Stimulated activated CD8-positive, alpha-beta memory T cell treated with anti-CD3 and anti-CD28 coated beads, Interleukin-4, amount 100 ng/mL, for 1 hour (primary cell): ENCODE data around the gene MED13L.
"Not testable (repeated sequence)": the region's sequence is repeated elsewhere in the genome, so short reads cannot be mapped to it uniquely, and the experiment has no call there.

ENCODE experiments used
- DNase-seq, 2 donors: peaks; one replicate each; pipeline ENCODE4 v3.0.0-alpha.2; 2020; ENCODE audit warnings: low read depth in 2 of 2, low spot score in 1 of 2

Gene MED13L

DNA sequence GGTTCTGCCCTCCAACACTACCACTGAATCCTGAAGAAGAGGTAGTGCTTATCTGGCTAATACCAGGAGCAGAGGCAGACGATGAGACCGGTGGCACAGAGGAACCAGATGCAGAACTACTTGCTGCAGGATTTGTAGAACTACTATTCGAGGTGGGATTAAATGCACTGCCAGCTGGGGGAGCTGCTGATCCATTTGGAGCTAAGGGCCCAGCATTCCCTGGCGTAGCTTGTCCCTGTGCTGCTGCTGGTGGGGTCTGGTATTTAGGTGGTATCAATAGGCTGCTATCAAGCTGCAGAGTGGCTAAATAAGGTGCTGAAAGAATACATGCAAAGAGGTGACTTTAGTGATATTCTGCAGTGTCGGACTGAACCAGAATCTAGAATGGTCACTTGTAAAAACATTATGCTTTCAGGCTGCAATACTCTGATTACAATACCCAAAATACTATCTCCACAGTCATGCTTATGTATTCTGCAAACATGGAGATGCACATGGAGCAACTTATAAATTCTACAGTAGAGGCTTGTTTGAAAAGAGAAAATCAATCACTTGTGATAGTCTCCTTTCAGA is 294.2 kb downstream of the MED13L start:
- no peak for DNase-seq

GRCh38 chr12:115980339-115980738 is 297.2 kb downstream of the MED13L start:
- DNase-seq = no peak

DNA sequence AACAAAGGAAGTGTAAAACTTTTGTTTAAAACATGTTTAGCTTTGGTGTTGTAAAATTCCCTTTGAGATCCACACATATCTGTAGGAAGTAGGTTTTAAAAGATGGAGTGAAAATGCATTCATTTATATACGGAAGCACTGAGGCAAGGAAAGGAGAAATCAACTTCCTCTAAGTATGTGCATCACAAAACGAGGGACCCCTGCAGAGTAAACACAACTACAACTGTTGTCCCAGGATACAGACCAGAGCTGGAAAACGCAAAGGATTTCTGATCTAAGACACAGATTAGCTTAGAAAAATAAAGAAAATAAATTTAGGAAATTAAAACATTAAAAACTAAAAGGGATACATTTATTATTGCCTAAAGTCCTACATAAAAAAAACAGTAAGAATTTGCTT is 297.6 kb downstream of the MED13L start:
- no peak for DNase-seq

- DNase-seq = no peak
These were observed 298.1 kb downstream of the MED13L start for GRCh38 chr12:115979351-115979750.

DNA sequence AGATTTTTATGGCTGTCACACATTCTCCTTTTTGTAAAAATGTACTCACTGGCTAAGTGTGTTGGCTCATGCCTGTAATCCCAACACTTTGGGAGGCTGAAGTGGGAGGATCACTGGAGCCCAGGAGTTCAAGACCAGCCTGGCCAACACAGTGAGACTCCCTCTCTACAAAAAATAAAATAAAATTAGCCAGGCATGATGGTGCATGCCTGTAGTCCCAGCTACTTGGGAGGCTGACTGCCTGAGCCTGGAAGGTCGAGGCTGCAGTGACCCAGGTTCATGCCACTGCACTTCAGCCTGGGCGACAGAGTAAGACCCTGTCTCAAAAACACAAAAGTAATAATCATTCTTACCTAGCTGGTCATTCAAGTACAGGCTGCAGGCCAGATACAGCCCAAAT is 300.7 kb downstream of the MED13L start:
- DNase-seq = not testable (repeated sequence)

DNA sequence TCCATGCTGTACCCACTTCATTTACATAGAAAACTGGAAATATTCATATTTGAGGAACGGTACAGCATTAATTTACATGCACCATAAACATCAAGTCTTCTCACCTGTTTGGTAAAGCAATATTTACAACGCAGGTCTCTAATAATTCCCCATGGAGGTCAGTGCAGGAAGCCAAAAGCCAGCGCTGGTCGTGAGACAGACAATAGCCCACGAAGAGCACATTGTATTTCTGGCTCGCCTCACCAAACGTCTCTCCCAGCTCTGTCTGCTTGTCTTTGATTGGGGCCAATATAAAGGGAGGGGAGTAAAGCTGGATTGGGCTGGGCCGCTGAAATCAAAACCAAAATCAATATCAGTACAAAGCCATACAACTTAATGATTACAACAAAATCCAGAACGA is 302.1 kb downstream of the MED13L start:
- DNase-seq = no peak

- no peak for DNase-seq
These were observed 303.3 kb downstream of the MED13L start for GRCh38 chr12:115973968-115974724.

DNA sequence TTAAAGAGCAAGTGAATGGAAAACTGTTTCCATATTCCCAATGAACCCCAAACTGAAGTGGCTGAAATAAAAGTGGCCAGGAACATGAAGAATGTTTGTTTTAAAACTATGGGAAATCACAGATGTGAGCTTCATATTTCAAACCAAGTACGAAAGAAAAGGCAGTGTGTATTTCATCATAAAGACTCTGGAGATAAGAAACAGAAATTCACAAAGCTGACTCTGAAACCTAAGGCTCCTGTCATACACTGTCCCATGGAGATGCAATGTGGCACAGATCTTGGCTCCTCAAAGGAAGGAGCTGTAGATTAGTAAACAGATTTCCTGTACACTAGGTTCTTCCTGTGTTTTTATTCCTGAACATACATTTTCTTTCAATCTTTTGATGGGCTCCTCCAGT is 304.4 kb downstream of the MED13L start:
- no peak for DNase-seq

DNA sequence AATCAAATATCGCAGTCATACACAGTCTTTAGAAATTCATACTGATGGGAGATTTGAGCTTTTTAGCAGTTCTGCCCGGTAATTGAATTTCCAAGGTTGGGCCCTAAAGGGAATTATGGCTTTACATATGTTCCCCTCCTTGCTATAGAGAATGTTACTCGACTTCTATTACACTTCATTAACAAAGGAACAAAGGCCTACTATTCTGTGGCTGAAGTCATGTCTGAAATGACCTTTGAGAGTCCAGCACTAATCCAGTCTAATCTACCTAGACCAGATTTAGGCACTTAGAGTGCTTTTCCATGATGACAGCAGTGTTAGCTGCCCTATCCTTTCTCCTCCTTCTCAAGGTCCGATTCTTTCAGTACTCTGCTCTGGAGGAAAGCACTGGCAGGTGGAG is 305.3 kb downstream of the MED13L start:
- no peak for DNase-seq

GRCh38 chr12:115968211-115968610 is 309.3 kb downstream of the MED13L start:
- DNase-seq = no peak

DNA sequence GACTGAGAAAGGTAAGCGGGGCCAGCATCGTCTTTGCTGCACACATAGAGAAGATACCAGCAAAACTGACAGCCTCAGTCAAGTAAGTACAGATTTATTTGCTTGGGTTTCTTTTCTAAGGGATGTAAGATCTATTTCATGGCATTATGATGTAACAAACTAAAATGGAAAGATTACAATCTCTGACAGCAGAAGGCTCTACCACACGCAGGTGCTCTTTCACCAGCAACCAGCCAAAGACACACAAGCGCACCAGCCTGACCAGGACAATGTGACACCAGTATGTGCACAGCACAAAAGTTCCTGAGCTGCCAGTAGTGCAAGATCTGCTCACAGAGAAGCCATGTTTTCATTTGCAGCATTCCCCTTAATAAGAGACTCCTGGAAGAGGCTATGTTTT is 311.1 kb downstream of the MED13L start:
- no peak for DNase-seq

DNA sequence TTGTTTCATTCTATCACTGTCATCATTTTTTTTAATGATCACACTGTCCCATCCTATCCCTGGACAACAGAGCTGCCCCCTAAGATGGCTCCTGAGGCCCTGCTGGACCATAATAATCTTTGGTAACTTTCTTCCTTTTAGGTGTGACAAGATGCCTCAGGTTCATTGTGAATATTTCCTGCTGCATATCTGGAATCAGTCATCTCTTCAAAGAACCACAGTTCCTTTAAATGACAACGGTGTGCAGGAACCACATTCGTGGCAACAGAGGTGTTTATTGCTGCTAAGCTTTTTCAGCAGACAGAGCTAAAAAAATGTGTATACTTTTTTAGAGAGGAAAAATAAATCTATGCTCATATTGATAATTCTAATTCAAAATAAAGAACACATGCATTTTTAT is 312.9 kb downstream of the MED13L start:
- DNase-seq = no peak

GRCh38 chr12:115964214-115964613 is 313.3 kb downstream of the MED13L start:
- no peak for DNase-seq

GRCh38 chr12:115962216-115962615 is 315.3 kb downstream of the MED13L start:
- DNase-seq = no peak

GRCh38 chr12:115960868-115961802 is 316.4 kb downstream of the MED13L start:
- DNase-seq = no peak

DNA sequence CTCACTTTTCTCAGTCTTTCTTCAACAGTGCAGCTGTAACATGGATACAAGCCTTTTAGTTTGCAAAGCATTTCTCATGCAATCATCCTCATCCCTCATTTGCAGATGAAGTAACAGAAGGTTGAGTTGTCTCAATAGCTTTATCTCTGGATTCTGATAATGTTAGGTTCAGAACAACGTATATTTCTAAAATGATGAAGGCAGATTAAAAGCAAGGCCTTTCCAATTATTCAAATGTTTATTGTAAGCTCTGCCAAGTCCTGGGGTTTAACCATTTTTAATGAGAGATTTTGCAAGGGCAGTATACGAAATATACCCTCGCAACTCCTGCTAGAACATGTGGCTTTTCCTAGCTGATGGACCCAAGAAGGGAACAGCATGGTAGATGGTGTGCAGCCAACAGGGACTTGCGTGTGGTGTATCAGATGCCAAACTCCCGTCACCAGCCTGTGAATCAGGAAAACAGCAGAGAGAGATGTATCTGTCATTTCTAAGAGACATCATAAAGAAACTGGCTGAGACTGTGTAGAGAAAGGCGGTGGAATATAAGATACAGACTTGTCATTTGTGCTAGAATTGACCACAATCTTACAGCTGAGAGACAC is 319.7 kb downstream of the MED13L start:
- no peak for DNase-seq

DNA sequence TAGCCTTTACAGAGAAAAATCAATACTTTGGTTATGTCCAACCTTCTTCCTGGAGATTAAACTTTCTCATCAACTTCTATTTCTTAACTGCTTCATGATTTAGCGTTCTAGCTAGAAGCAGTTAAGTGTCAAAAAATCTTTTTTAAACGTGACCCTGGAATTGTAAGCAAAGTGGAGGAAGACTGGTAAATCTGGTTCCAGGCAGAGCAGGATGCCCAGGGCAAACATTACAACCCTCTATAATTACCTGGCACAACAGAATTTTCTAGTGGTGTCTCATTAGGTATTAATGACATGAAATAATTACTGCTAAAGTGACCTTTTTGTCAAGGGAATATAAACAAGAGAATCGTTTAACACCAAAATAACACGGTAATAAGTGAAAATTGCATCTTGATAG is 320.8 kb downstream of the MED13L start:
- no peak for DNase-seq

- no peak for DNase-seq
These were observed 321.3 kb downstream of the MED13L start for GRCh38 chr12:115956236-115956635.

- DNase-seq = no peak
These were observed 324.0 kb downstream of the MED13L start for GRCh38 chr12:115953450-115953849.

- DNase-seq = no peak
These were observed 324.5 kb downstream of the MED13L start for GRCh38 chr12:115953031-115953430.

- DNase-seq = no peak
These were observed 326.5 kb downstream of the MED13L start for GRCh38 chr12:115950959-115951358.

GRCh38 chr12:115949675-115950074 is 327.8 kb downstream of the MED13L start:
- no peak for DNase-seq
